Measurements from ENCODE around the gene ZFP92. TPM values are rescaled to one million over a fixed set of nuclear protein-coding genes. Genes with fewer than 3 reads are reported as not detected.
A peak's percentile ranks its signal among the peaks of the same experiment; 100 is the strongest.

ZFP92 gene
- total RNA-seq, 1 donor from 2014 or later, result 1.5 TPM

DNA sequence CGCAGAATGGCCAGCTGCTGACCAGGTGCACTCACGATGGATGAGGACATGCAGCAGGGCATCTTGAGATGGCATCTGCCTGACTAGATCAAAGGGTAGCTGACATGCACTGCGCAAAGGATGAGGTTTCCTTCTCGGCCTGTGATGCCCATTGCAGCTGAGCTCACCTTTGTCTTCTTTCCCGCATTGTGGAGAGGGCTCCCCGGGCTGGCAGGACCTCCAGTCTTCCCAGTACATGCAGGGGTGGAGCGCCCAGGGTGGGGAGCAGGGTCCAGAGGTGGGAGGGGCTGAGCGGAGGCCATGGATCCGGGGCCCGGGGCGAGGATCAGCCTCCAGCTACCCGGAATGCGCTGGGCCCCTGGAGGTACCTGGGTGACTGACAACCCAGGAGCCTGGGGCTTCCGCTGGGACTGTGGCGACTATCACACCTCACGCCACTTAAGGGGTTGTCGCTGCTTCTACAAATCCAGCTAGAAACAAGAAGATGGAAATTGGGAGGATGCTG is 22.6 kb downstream of the ZFP92 start:
- H3K4me3 Mint-ChIP-seq (ENCODE audit: unreplicated experiment), result no peak overlapping the region
- H3K4me1 Mint-ChIP-seq (ENCODE audit: low read depth), result no peaks in the 10 kb centered on the region
- TF ChIP-seq, protein P1, sequence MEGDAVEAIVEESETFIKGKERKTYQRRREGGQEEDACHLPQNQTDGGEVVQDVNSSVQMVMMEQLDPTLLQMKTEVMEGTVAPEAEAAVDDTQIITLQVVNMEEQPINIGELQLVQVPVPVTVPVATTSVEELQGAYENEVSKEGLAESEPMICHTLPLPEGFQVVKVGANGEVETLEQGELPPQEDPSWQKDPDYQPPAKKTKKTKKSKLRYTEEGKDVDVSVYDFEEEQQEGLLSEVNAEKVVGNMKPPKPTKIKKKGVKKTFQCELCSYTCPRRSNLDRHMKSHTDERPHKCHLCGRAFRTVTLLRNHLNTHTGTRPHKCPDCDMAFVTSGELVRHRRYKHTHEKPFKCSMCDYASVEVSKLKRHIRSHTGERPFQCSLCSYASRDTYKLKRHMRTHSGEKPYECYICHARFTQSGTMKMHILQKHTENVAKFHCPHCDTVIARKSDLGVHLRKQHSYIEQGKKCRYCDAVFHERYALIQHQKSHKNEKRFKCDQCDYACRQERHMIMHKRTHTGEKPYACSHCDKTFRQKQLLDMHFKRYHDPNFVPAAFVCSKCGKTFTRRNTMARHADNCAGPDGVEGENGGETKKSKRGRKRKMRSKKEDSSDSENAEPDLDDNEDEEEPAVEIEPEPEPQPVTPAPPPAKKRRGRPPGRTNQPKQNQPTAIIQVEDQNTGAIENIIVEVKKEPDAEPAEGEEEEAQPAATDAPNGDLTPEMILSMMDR (IDR thresholded peaks at IDR 0.05), result no peak
- H3K36me3 Mint-ChIP-seq (ENCODE audit: low read depth), result no peaks in the 10 kb centered on the region
- no peak for DNase-seq (ENCODE audit: low spot score)
- no peak overlapping the region for H3K27ac Mint-ChIP-seq (ENCODE audit: unreplicated experiment)
- peaks cover 11% of the 10 kb centered on the region for H3K9me3 Mint-ChIP-seq (ENCODE audit: low read depth)
- H3K27me3 Mint-ChIP-seq (ENCODE audit: low read depth), result peaks cover 7% of the 10 kb centered on the region

- H3K27me3 Mint-ChIP-seq (ENCODE audit: low read depth), result peaks cover 7% of the 10 kb centered on the region
- no peaks in the 10 kb centered on the region for H3K36me3 Mint-ChIP-seq (ENCODE audit: low read depth)
- TF ChIP-seq, protein P1 (IDR thresholded peaks at IDR 0.05), result no peak
- no peak overlapping the region for H3K27ac Mint-ChIP-seq (ENCODE audit: unreplicated experiment)
- DNase-seq (ENCODE audit: low spot score), result no peak
- no peaks in the 10 kb centered on the region for H3K4me1 Mint-ChIP-seq (ENCODE audit: low read depth)
- peaks cover 11% of the 10 kb centered on the region for H3K9me3 Mint-ChIP-seq (ENCODE audit: low read depth)
- H3K4me3 Mint-ChIP-seq (ENCODE audit: unreplicated experiment), result no peak overlapping the region
Observed at GRCh38 chrX:153434801-153435200, 23.5 kb downstream of the ZFP92 start.

DNA sequence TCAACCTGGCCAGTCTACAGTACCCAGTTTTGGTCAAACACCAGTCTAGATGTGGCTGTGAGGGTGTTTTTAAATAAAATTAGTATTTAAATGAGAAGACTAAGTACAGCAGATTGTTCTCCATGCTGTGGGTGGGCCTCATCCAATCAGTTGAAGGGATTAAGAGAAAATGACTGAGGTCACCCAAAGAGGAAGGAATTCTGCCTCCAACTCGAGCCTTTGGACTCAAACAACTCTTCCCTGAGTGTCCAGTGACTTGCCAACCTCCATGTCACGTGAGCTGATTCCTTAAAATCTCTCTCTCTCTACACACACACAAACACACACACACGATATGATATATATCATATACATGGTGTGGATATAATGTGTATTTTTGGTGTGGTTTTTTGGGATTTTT is 24.6 kb downstream of the ZFP92 start:
- no peak for DNase-seq (ENCODE audit: low spot score)
- H3K36me3 Mint-ChIP-seq (ENCODE audit: low read depth), result no peaks in the 10 kb centered on the region
- H3K9me3 Mint-ChIP-seq (ENCODE audit: low read depth), result peaks cover 5% of the 10 kb centered on the region
- TF ChIP-seq, protein P1 (IDR thresholded peaks at IDR 0.05), result no peak
- H3K4me3 Mint-ChIP-seq (ENCODE audit: unreplicated experiment), result no peak overlapping the region
- peaks cover 9% of the 10 kb centered on the region for H3K27me3 Mint-ChIP-seq (ENCODE audit: low read depth)
- no peak overlapping the region for H3K27ac Mint-ChIP-seq (ENCODE audit: unreplicated experiment)
- no peaks in the 10 kb centered on the region for H3K4me1 Mint-ChIP-seq (ENCODE audit: low read depth)

- H3K9me3 Mint-ChIP-seq (ENCODE audit: low read depth), result no peaks in the 10 kb centered on the region
- H3K4me3 Mint-ChIP-seq (ENCODE audit: unreplicated experiment), result no peak overlapping the region
- H3K27me3 Mint-ChIP-seq (ENCODE audit: low read depth), result peaks cover 11% of the 10 kb centered on the region
- TF ChIP-seq, protein P1 (IDR thresholded peaks at IDR 0.05), result peak; percentile 75
- no peak overlapping the region for H3K27ac Mint-ChIP-seq (ENCODE audit: unreplicated experiment)
- DNase-seq (ENCODE audit: low spot score), result no peak
- no peaks in the 10 kb centered on the region for H3K36me3 Mint-ChIP-seq (ENCODE audit: low read depth)
- H3K4me1 Mint-ChIP-seq (ENCODE audit: low read depth), result no peaks in the 10 kb centered on the region
Observed at GRCh38 chrX:153438532-153438931, 27.3 kb downstream of the ZFP92 start.

DNA sequence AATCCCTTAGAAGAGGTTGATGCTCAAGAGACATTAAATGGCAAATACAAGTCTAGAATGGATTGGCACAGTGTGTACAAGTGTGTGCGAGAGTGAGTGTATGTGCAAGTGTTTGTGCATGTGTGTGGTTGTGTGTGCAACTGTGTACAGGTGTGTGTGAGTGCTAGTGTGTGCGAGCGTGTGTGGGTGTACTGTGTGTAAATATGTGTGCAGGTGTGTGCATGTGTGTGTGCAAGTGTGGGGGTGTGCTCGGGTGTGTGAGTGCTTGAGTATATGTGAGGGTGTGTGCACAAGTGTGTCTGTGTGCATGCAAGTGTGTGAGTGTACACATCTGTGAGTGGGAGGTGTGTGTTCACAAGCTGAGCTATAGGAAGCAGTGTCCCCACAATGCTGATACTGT is 28.7 kb downstream of the ZFP92 start:
- Mint-ChIP-seq H3K9me3 (ENCODE audit: low read depth) (no peaks in the 10 kb centered on the region), H3K36me3 (ENCODE audit: low read depth) (no peaks in the 10 kb centered on the region), H3K27me3 (ENCODE audit: low read depth) (peaks cover 11% of the 10 kb centered on the region), H3K4me3 (ENCODE audit: unreplicated experiment) (no peak overlapping the region), H3K27ac (ENCODE audit: unreplicated experiment) (no peak overlapping the region), H3K4me1 (ENCODE audit: low read depth) (no peaks in the 10 kb centered on the region)
- TF ChIP-seq, protein P1 (IDR thresholded peaks at IDR 0.05), result no peak
- DNase-seq (ENCODE audit: low spot score), result no peak

Data from chondrocyte (in vitro differentiated cells).